Measurements from ENCODE around the gene CGRRF1.

CGRRF1 gene

DNA sequence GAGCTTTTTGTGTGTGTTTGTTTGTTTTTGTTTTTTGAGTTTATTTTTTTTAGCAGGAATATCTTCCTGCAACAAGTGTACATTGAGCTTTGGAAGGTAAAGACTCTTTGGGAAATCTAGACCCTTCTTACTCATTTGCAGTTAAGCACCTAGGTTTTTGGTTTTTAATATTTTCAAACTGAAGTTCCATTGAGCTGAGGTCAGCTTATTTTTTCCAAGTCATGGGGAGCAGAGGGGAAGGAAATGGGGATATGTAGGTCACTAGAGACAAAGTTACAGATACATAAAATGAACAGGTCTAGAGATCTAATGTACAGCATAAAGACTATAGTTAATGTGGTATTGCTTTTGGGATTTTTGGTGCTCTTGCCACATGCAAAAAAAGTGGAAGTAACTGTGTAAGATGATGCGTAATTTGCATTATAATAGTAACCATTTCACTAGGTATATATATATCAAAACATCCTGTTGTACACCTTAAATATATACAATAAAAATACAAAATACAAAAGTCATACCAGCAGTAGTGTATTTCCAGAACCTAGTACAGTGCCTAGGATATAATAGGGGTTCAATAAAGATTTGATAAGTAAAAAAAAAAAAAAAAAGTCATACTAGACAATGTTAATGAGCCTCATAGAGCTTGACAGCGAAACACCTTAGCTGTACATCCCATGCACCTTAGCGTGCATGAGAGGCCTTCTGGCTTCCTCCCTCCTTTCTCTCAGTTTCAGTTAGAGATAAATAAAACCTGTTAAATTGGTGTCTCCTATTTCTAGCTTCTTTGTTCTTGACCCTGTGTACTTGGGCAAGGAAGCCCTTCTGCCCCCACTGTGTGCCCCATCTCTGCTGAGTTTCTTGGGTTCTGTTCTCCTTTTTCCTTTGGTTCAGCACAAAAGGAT is 22.7 kb downstream of the CGRRF1 start:
- DNase-seq: no peak
- Histone ChIP-seq H2AK5ac (ENCODE audit: low read length, severe bottlenecking) (no peak overlapping the region), H2BK15ac (ENCODE audit: low read depth, poor library complexity, severe bottlenecking) (no peak overlapping the region), H2BK120ac (ENCODE audit: low read depth, low read length) (no peak overlapping the region), H3K27ac (ENCODE audit: low read length, poor library complexity, severe bottlenecking) (no peak overlapping the region), H3K36me3 (ENCODE audit: control insufficient read depth in 1 of 2, insufficient read depth in 2 of 2, low read depth in 1 of 2, low read length in 2 of 2) (peaks cover 3 to 28% of the 10 kb centered on the region in 2 experiments), H4K8ac (ENCODE audit: low read length) (no peak overlapping the region), H3K18ac (ENCODE audit: low read depth in 1 of 2, low read length in 2 of 2) (no peak overlapping the region), H3K14ac (ENCODE audit: low read length in 2 of 2) (no peak overlapping the region), H4K91ac (ENCODE audit: low read length) (no peak overlapping the region), H2BK12ac (ENCODE audit: low read length in 2 of 2) (no peak overlapping the region), H3K4me2 (ENCODE audit: low read length, poor library complexity, severe bottlenecking) (no peak overlapping the region), H2BK5ac (ENCODE audit: low read depth, low read length, poor library complexity, severe bottlenecking) (no peak overlapping the region), H3K79me1 (replicated peaks; ENCODE audit: low read length, poor library complexity, severe bottlenecking) (peaks cover 11% of the 10 kb centered on the region), H3K4ac (ENCODE audit: low read depth in 1 of 2, low read length in 2 of 2) (no peak overlapping the region), H3K9ac (ENCODE audit: low read length) (no peak overlapping the region), H3K27me3 (ENCODE audit: control insufficient read depth in 1 of 2, insufficient read depth in 1 of 2, low read length in 2 of 2) (no peaks in the 10 kb centered on the region), H3K4me3 (ENCODE audit: insufficient read depth in 1 of 2, low read depth in 1 of 2, low read length in 2 of 2) (no peak overlapping the region), H3K9me3 (ENCODE audit: control insufficient read depth, low read length) (no peaks in the 10 kb centered on the region), H3K4me1 (ENCODE audit: control insufficient read depth, insufficient read depth, low read depth, low read length) (no peaks in the 10 kb centered on the region), H2AFZ (ENCODE audit: low read depth, low read length) (no peak overlapping the region), H3K23ac (ENCODE audit: low read length in 2 of 2) (no peak overlapping the region)
- 100% methylated on average over 2 of the region's 3 CpGs for WGBS

GRCh38 chr14:54533100-54533499 is 23.4 kb downstream of the CGRRF1 start:
- Histone ChIP-seq H2AFZ (ENCODE audit: low read depth, low read length) (no peak overlapping the region), H3K14ac (ENCODE audit: low read length in 2 of 2) (no peak overlapping the region), H3K27me3 (ENCODE audit: control insufficient read depth in 1 of 2, insufficient read depth in 1 of 2, low read length in 2 of 2) (no peaks in the 10 kb centered on the region), H3K4ac (ENCODE audit: low read depth in 1 of 2, low read length in 2 of 2) (no peak overlapping the region), H2BK120ac (ENCODE audit: low read depth, low read length) (no peak overlapping the region), H3K36me3 (ENCODE audit: control insufficient read depth in 1 of 2, insufficient read depth in 2 of 2, low read depth in 1 of 2, low read length in 2 of 2) (peaks cover 0 to 32% of the 10 kb centered on the region in 2 experiments), H3K4me1 (ENCODE audit: control insufficient read depth, insufficient read depth, low read depth, low read length) (no peaks in the 10 kb centered on the region), H2BK5ac (ENCODE audit: low read depth, low read length, poor library complexity, severe bottlenecking) (no peak overlapping the region), H4K8ac (ENCODE audit: low read length) (no peak overlapping the region), H3K23ac (ENCODE audit: low read length in 2 of 2) (no peak overlapping the region), H2AK5ac (ENCODE audit: low read length, severe bottlenecking) (no peak overlapping the region), H3K18ac (ENCODE audit: low read depth in 1 of 2, low read length in 2 of 2) (no peak overlapping the region), H2BK12ac (ENCODE audit: low read length in 2 of 2) (no peak overlapping the region), H3K4me2 (ENCODE audit: low read length, poor library complexity, severe bottlenecking) (no peak overlapping the region), H2BK15ac (ENCODE audit: low read depth, poor library complexity, severe bottlenecking) (no peak overlapping the region), H3K9me3 (ENCODE audit: control insufficient read depth, low read length) (no peaks in the 10 kb centered on the region), H3K4me3 (ENCODE audit: insufficient read depth in 1 of 2, low read depth in 1 of 2, low read length in 2 of 2) (no peak overlapping the region), H3K9ac (ENCODE audit: low read length) (no peak overlapping the region), H3K79me1 (replicated peaks; ENCODE audit: low read length, poor library complexity, severe bottlenecking) (peaks cover 9% of the 10 kb centered on the region), H3K27ac (ENCODE audit: low read length, poor library complexity, severe bottlenecking) (no peak overlapping the region), H4K91ac (ENCODE audit: low read length) (no peak overlapping the region)
- no peak for DNase-seq
- no CpG with 5 or more reads among the region's 1 CpG for WGBS

- no peaks in the 10 kb centered on the region for H3K4me1 ChIP-seq (ENCODE audit: control insufficient read depth, insufficient read depth, low read depth, low read length)
- H3K9ac ChIP-seq (ENCODE audit: low read length): no peak overlapping the region
- no peak overlapping the region for H3K23ac ChIP-seq (ENCODE audit: low read length in 2 of 2)
- no peak overlapping the region for H3K4me3 ChIP-seq (ENCODE audit: insufficient read depth in 1 of 2, low read depth in 1 of 2, low read length in 2 of 2)
- no peak for DNase-seq
- H3K4ac ChIP-seq (ENCODE audit: low read depth in 1 of 2, low read length in 2 of 2): no peak overlapping the region
- no peak overlapping the region for H2BK5ac ChIP-seq (ENCODE audit: low read depth, low read length, poor library complexity, severe bottlenecking)
- no peak overlapping the region for H4K91ac ChIP-seq (ENCODE audit: low read length)
- no peak overlapping the region for H3K4me2 ChIP-seq (ENCODE audit: low read length, poor library complexity, severe bottlenecking)
- H2AFZ ChIP-seq (ENCODE audit: low read depth, low read length): no peak overlapping the region
- no peaks in the 10 kb centered on the region for H3K27me3 ChIP-seq (ENCODE audit: control insufficient read depth in 1 of 2, insufficient read depth in 1 of 2, low read length in 2 of 2)
- H2AK5ac ChIP-seq (ENCODE audit: low read length, severe bottlenecking): no peak overlapping the region
- H3K18ac ChIP-seq (ENCODE audit: low read depth in 1 of 2, low read length in 2 of 2): no peak overlapping the region
- no peak overlapping the region for H3K27ac ChIP-seq (ENCODE audit: low read length, poor library complexity, severe bottlenecking)
- peaks cover 0 to 43% of the 10 kb centered on the region in 2 experiments for H3K36me3 ChIP-seq (ENCODE audit: control insufficient read depth in 1 of 2, insufficient read depth in 2 of 2, low read depth in 1 of 2, low read length in 2 of 2)
- no peaks in the 10 kb centered on the region for H3K9me3 ChIP-seq (ENCODE audit: control insufficient read depth, low read length)
- WGBS: 100% methylated on average over 1 of the region's 1 CpG
- H3K79me1 ChIP-seq (replicated peaks; ENCODE audit: low read length, poor library complexity, severe bottlenecking): peaks cover 7% of the 10 kb centered on the region
- H2BK120ac ChIP-seq (ENCODE audit: low read depth, low read length): no peak overlapping the region
- H3K14ac ChIP-seq (ENCODE audit: low read length in 2 of 2): no peak overlapping the region
- no peak overlapping the region for H4K8ac ChIP-seq (ENCODE audit: low read length)
- no peak overlapping the region for H2BK12ac ChIP-seq (ENCODE audit: low read length in 2 of 2)
- no peak overlapping the region for H2BK15ac ChIP-seq (ENCODE audit: low read depth, poor library complexity, severe bottlenecking)
Observed at GRCh38 chr14:54535126-54535525, 25.4 kb downstream of the CGRRF1 start.

DNA sequence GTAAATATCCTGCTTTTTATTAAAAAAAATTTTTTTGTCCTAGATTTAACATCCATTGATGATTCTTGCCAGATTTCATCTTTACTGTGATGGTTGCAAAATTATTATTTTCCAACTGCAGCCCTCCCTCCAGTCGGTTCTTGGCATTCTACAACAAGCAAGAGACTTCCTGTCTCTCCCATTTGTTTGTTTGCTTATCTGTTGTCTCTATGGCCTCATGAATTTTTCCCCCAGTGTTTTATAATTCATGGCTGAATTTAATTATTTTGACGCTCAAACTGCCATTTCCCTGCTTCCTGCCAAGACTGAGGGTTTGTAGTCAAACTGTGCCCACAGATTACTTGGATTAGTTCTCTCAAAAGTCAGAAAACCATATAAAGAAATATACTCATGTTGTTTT is 25.9 kb downstream of the CGRRF1 start:
- H2AFZ ChIP-seq (ENCODE audit: low read depth, low read length): no peak overlapping the region
- peaks cover 7% of the 10 kb centered on the region for H3K79me1 ChIP-seq (replicated peaks; ENCODE audit: low read length, poor library complexity, severe bottlenecking)
- no peak overlapping the region for H2BK5ac ChIP-seq (ENCODE audit: low read depth, low read length, poor library complexity, severe bottlenecking)
- H2AK5ac ChIP-seq (ENCODE audit: low read length, severe bottlenecking): no peak overlapping the region
- H3K4me2 ChIP-seq (ENCODE audit: low read length, poor library complexity, severe bottlenecking): no peak overlapping the region
- H3K27ac ChIP-seq (ENCODE audit: low read length, poor library complexity, severe bottlenecking): no peak overlapping the region
- no peak overlapping the region for H2BK15ac ChIP-seq (ENCODE audit: low read depth, poor library complexity, severe bottlenecking)
- H3K18ac ChIP-seq (ENCODE audit: low read depth in 1 of 2, low read length in 2 of 2): no peak overlapping the region
- no peaks in the 10 kb centered on the region for H3K4me1 ChIP-seq (ENCODE audit: control insufficient read depth, insufficient read depth, low read depth, low read length)
- no peaks in the 10 kb centered on the region for H3K27me3 ChIP-seq (ENCODE audit: control insufficient read depth in 1 of 2, insufficient read depth in 1 of 2, low read length in 2 of 2)
- H3K36me3 ChIP-seq (ENCODE audit: control insufficient read depth in 1 of 2, insufficient read depth in 2 of 2, low read depth in 1 of 2, low read length in 2 of 2): peaks cover 0 to 48% of the 10 kb centered on the region in 2 experiments
- H3K9ac ChIP-seq (ENCODE audit: low read length): no peak overlapping the region
- H3K4ac ChIP-seq (ENCODE audit: low read depth in 1 of 2, low read length in 2 of 2): no peak overlapping the region
- H3K14ac ChIP-seq (ENCODE audit: low read length in 2 of 2): no peak overlapping the region
- no peak overlapping the region for H3K4me3 ChIP-seq (ENCODE audit: insufficient read depth in 1 of 2, low read depth in 1 of 2, low read length in 2 of 2)
- 67% methylated on average over 2 of the region's 2 CpGs for WGBS
- no peak overlapping the region for H2BK120ac ChIP-seq (ENCODE audit: low read depth, low read length)
- no peak overlapping the region for H4K8ac ChIP-seq (ENCODE audit: low read length)
- no peak overlapping the region for H3K23ac ChIP-seq (ENCODE audit: low read length in 2 of 2)
- no peaks in the 10 kb centered on the region for H3K9me3 ChIP-seq (ENCODE audit: control insufficient read depth, low read length)
- no peak for DNase-seq
- no peak overlapping the region for H4K91ac ChIP-seq (ENCODE audit: low read length)
- no peak overlapping the region for H2BK12ac ChIP-seq (ENCODE audit: low read length in 2 of 2)
